K562 (cell line): Measurements from ENCODE around the gene OTUD5. TPM values are rescaled to one million over a fixed set of nuclear protein-coding genes. Genes with fewer than 3 reads are reported as not detected.

Experiments
- CBX3 ChIP-seq, 2 experiments: IDR thresholded peaks; 1 replicate in 1 of 2; 2 replicates in 1 of 2; pipeline ENCODE4 v1.6.1; 2012; ENCODE audit warnings: inconsistent platforms in 2 of 2, low read length in 2 of 2, borderline replicate concordance in 1 of 2, control low read depth in 1 of 2
- IRF2 ChIP-seq: sonication (generic); formaldehyde crosslinking; IDR thresholded peaks from 2 replicates; pipeline ENCODE4 v1.8.1; 2022; ENCODE audit warnings: mild to moderate bottlenecking, missing genetic modification reagents
- PCBP1 ChIP-seq: fragments of 200-400 bp; formaldehyde crosslinking; IDR thresholded peaks from 2 replicates; pipeline ENCODE4 v1.6.1; 2018; ENCODE audit warnings: mild to moderate bottlenecking, low read depth, low read length; ENCODE audit not compliant: poor library complexity, severe bottlenecking
- SMARCA4 ChIP-seq: fragments of 450-650 bp; IDR thresholded peaks from 2 replicates; pipeline ENCODE4 v1.6.1; 2016
- TFAM ChIP-seq: fragments of 250-450 bp; sonication (Bioruptor Pico); conservative IDR thresholded peaks from 2 replicates; pipeline ENCODE4 v1.5.0; 2021; ENCODE audit warnings: mild to moderate bottlenecking, moderate library complexity
- TRIM24 ChIP-seq, 2 experiments: fragments of 450-650 bp; IDR thresholded peaks; 2 replicates each; pipeline ENCODE4 v1.6.1; 2016
- XRCC4 ChIP-seq: IDR thresholded peaks from one replicate; pipeline ENCODE4 v1.6.1; 2011; ENCODE audit not compliant: insufficient read depth, insufficient read length; ENCODE audit errors: extremely low read depth
- YY1 ChIP-seq, 3 experiments: IDR thresholded peaks; 2 replicates each; pipeline ENCODE4 v1.6.1; 2011; ENCODE audit warnings: low read length in 2 of 3, mild to moderate bottlenecking in 2 of 3, moderate library complexity in 2 of 3, borderline replicate concordance in 1 of 3, control low read depth in 1 of 3, low read depth in 1 of 3; ENCODE audit not compliant: insufficient read depth in 3 of 3, insufficient replicate concordance in 2 of 3, control insufficient read depth in 1 of 3, insufficient read length in 1 of 3; ENCODE audit errors: extremely low read depth in 1 of 3
- polyA plus RNA-seq, 8 experiments: library from polyadenylated mRNA; depleted of rRNA in 4 of 8; stranded (reverse) in 5 of 8; unstranded in 3 of 8; fragments of >200 nt; fragmentation: Nextera tagmentation in 2 of 8; fragmentation: Illumina TruSeq in 1 of 8; extraction: Ambion mirVana in 2 of 8; extraction: Trizol in 1 of 8; gene quantifications; 2 replicates each; pipeline versions ENCODE4 v1.2.1 to v1.2.3, GENCODE V29; 2011 to 2014; ENCODE audit warnings: inconsistent platforms in 1 of 8, missing spikeins in 1 of 8
- total RNA-seq, 7 experiments: library from RNA; depleted of rRNA in 6 of 7; stranded (reverse); fragments of >200 nt in 6 of 7; fragmentation: Illumina TruSeq in 2 of 7; extraction: Trizol in 2 of 7; gene quantifications; 2 replicates each; pipeline versions ENCODE4 v1.2.1 to v1.2.3, GENCODE V29; 2011 to 2021; ENCODE audit warnings: low replicate concordance in 1 of 7
- TF ChIP-seq, protein P1 (sequence below): fragments of 250-450 bp; sonication (Bioruptor Pico); IDR thresholded peaks from 2 replicates; pipeline ENCODE4 v1.8.0; 2022; ENCODE audit warnings: inconsistent platforms, mild to moderate bottlenecking, moderate library complexity, borderline replicate concordance
- TF ChIP-seq, protein P2 (sequence below), 2 experiments: fragments of 450-650 bp in 1 of 2; sonication (generic) in 1 of 2; formaldehyde crosslinking in 1 of 2; IDR thresholded peaks; 2 replicates each; pipeline versions ENCODE4 v1.7.1 to v1.9.0; 2016 to 2022; ENCODE audit warnings: inconsistent platforms in 1 of 2, mild to moderate bottlenecking in 1 of 2, missing genetic modification reagents in 1 of 2
- TF ChIP-seq, protein P3 (sequence below), 2 experiments: fragments of 450-650 bp; IDR thresholded peaks; 2 replicates each; pipeline ENCODE4 v1.6.1; 2018; ENCODE audit warnings: mild to moderate bottlenecking in 2 of 2, low read depth in 1 of 2; ENCODE audit not compliant: partially characterized antibody in 2 of 2

Gene OTUD5
- total and polyA plus RNA-seq, 9 of the 15 experiments (the other 6 are each of a cell fraction or from before 2014, with no cell fraction given), result 3.6 to 102 (median 59.0) TPM

DNA sequence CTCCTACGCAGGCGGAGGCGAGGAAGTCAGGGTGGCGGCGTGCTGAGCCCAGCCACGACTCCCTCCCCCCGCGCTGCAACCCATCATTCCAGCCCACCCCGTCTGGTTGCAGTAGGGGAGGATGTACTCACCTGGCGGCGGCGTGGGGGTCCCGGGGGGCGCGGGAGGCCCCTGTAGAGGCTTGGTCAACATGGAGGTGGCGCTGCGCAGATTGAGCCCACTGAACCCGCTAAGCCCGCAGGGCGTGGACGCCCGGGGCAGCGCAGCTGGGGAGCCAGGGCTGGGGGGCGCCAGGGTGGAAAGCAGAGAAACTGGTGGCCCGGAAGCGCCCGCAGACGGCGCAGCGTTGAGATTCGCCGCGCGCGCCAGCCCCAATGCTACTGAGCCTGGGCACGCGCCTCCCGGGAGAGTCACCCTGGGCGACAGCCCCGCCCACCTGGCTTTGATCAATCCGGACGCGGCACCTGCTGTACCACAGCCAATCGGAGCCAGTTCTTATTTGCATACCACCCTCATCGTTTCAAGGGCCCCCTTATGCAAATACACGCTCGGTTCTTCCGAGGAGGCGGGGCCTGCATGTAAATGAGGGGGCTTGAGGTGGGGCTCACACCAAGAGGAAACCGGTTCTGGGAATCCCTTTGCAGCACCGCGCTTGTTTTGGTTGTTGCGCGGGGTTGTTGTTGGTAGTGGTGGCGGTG is 38.6 kb downstream of the OTUD5 start, which contains the start of gene PIM2 (continued):
- no peak for TF ChIP-seq TRIM24 (IDR thresholded peaks at IDR 0.05)
- TF ChIP-seq, protein P1, sequence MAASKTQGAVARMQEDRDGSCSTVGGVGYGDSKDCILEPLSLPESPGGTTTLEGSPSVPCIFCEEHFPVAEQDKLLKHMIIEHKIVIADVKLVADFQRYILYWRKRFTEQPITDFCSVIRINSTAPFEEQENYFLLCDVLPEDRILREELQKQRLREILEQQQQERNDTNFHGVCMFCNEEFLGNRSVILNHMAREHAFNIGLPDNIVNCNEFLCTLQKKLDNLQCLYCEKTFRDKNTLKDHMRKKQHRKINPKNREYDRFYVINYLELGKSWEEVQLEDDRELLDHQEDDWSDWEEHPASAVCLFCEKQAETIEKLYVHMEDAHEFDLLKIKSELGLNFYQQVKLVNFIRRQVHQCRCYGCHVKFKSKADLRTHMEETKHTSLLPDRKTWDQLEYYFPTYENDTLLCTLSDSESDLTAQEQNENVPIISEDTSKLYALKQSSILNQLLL, result no peak
- TF ChIP-seq IRF2 (CRISPR knock-in tag), result no peak
- TF ChIP-seq, protein P2, sequence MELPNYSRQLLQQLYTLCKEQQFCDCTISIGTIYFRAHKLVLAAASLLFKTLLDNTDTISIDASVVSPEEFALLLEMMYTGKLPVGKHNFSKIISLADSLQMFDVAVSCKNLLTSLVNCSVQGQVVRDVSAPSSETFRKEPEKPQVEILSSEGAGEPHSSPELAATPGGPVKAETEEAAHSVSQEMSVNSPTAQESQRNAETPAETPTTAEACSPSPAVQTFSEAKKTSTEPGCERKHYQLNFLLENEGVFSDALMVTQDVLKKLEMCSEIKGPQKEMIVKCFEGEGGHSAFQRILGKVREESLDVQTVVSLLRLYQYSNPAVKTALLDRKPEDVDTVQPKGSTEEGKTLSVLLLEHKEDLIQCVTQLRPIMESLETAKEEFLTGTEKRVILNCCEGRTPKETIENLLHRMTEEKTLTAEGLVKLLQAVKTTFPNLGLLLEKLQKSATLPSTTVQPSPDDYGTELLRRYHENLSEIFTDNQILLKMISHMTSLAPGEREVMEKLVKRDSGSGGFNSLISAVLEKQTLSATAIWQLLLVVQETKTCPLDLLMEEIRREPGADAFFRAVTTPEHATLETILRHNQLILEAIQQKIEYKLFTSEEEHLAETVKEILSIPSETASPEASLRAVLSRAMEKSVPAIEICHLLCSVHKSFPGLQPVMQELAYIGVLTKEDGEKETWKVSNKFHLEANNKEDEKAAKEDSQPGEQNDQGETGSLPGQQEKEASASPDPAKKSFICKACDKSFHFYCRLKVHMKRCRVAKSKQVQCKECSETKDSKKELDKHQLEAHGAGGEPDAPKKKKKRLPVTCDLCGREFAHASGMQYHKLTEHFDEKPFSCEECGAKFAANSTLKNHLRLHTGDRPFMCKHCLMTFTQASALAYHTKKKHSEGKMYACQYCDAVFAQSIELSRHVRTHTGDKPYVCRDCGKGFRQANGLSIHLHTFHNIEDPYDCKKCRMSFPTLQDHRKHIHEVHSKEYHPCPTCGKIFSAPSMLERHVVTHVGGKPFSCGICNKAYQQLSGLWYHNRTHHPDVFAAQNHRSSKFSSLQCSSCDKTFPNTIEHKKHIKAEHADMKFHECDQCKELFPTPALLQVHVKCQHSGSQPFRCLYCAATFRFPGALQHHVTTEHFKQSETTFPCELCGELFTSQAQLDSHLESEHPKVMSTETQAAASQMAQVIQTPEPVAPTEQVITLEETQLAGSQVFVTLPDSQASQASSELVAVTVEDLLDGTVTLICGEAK (IDR thresholded peaks at IDR 0.05), result no peak; the same call in 1 of the 2 replicates
- TF ChIP-seq, protein P2 (CRISPR knock-in tag; IDR thresholded peaks at IDR 0.05), result no peak
- no peak for TF ChIP-seq YY1 (IDR thresholded peaks at IDR 0.05; ENCODE audit: borderline replicate concordance in 1 of 3, control insufficient read depth in 1 of 3, extremely low read depth in 1 of 3, insufficient read depth in 3 of 3, insufficient read length in 1 of 3, insufficient replicate concordance in 2 of 3, low read depth in 1 of 3, low read length in 2 of 3)
- TF ChIP-seq SMARCA4, result no peak
- TF ChIP-seq CBX3 (IDR thresholded peaks at IDR 0.05; ENCODE audit: borderline replicate concordance in 1 of 2, low read length in 2 of 2), result no peak
- no peak for TF ChIP-seq XRCC4
- no peak for TF ChIP-seq TFAM (CRISPR knock-in tag)
- TF ChIP-seq, protein P3, sequence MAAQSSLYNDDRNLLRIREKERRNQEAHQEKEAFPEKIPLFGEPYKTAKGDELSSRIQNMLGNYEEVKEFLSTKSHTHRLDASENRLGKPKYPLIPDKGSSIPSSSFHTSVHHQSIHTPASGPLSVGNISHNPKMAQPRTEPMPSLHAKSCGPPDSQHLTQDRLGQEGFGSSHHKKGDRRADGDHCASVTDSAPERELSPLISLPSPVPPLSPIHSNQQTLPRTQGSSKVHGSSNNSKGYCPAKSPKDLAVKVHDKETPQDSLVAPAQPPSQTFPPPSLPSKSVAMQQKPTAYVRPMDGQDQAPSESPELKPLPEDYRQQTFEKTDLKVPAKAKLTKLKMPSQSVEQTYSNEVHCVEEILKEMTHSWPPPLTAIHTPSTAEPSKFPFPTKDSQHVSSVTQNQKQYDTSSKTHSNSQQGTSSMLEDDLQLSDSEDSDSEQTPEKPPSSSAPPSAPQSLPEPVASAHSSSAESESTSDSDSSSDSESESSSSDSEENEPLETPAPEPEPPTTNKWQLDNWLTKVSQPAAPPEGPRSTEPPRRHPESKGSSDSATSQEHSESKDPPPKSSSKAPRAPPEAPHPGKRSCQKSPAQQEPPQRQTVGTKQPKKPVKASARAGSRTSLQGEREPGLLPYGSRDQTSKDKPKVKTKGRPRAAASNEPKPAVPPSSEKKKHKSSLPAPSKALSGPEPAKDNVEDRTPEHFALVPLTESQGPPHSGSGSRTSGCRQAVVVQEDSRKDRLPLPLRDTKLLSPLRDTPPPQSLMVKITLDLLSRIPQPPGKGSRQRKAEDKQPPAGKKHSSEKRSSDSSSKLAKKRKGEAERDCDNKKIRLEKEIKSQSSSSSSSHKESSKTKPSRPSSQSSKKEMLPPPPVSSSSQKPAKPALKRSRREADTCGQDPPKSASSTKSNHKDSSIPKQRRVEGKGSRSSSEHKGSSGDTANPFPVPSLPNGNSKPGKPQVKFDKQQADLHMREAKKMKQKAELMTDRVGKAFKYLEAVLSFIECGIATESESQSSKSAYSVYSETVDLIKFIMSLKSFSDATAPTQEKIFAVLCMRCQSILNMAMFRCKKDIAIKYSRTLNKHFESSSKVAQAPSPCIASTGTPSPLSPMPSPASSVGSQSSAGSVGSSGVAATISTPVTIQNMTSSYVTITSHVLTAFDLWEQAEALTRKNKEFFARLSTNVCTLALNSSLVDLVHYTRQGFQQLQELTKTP (IDR thresholded peaks at IDR 0.05; ENCODE audit: low read depth in 1 of 2, partially characterized antibody in 2 of 2), result no peak
- no peak for TF ChIP-seq PCBP1
